HFF-Myc (cell line): Measurements from ENCODE around the gene AKAP8.
"Not testable (repeated sequence)": the region's sequence is repeated elsewhere in the genome, so short reads cannot be mapped to it uniquely, and the experiment has no call there.

ENCODE experiments used
- DNase-seq: peaks from one replicate; pipeline ENCODE4 v3.0.0-alpha.2; 2011; ENCODE audit warnings: low read depth; ENCODE audit errors: extremely low read depth
- H3K4me3 ChIP-seq: replicated peaks from 2 replicates; pipeline ENCODE4 v1.5.1; 2011; ENCODE audit warnings: low read depth, mild to moderate bottlenecking, control low read depth, low read length
- CTCF ChIP-seq: IDR thresholded peaks from 2 replicates; pipeline ENCODE4 v1.5.1; 2012; ENCODE audit warnings: mild to moderate bottlenecking, low read depth, low read length, control low read depth; ENCODE audit errors: missing control alignments

Gene AKAP8

GRCh38 chr19:15357906-15358305, 21.7 kb downstream of the AKAP8 start:
- no peak for TF ChIP-seq CTCF
- no peak for DNase-seq
- no peak overlapping the region for H3K4me3 ChIP-seq

- TF ChIP-seq CTCF: no peak
- DNase-seq: no peak
- H3K4me3 ChIP-seq: no peak overlapping the region
Observed at GRCh38 chr19:15354566-15355296, 24.9 kb downstream of the AKAP8 start.

- TF ChIP-seq CTCF: no peak
- DNase-seq: no peak
- no peak overlapping the region for H3K4me3 ChIP-seq
Observed at GRCh38 chr19:15353908-15354307, 25.7 kb downstream of the AKAP8 start.

- H3K4me3 ChIP-seq, DNase-seq: not testable (repeated sequence)
Observed at GRCh38 chr19:15352535-15352934, 27.1 kb downstream of the AKAP8 start.

DNA sequence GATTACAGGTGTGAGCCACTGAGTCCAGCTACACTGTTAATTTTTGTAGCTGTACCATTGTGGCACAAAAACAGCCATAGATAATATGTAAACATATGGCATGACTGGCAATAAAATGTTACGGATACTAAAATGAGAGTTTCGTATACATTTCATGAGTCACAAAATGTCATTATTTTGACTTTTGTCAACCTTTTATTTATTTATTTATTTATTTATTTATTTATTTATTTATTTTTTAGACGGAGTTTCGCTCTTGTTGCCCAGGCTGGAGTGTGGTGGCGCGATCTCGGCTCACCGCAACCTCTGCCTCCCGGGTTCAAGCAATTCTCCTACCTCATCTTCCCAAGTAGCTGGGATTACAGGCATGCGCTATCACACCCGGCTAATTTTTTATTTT, 38.3 kb downstream of the AKAP8 start:
- DNase-seq, H3K4me3 ChIP-seq: not testable (repeated sequence)

DNA sequence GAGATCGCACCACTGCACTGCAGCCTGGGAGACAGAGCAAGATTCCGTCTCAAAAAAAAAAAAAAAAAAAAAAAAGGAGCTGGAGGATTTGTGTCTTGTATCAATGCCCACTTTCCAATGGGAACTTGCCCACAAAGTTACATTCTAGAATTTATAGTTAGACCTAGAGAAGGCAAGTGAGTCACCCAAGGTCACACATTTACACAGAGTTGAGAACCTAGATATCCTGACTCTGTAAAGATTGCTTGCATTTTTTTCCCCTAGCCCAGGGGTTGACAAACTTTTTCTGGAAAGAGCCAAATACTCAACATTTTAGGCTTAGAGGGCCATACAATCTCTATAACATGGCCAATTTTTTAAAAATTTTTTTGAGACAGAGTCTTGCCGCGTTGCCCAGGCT, 39.5 kb downstream of the AKAP8 start:
- H3K4me3 ChIP-seq: no peak overlapping the region
- no peak for DNase-seq
- no peak for TF ChIP-seq CTCF

- TF ChIP-seq CTCF: no peak
- H3K4me3 ChIP-seq: no peak overlapping the region
- no peak for DNase-seq
Observed at GRCh38 chr19:15337202-15337601, 42.4 kb downstream of the AKAP8 start.

GRCh38 chr19:15335992-15336391, 43.6 kb downstream of the AKAP8 start:
- not testable (repeated sequence) for H3K4me3 ChIP-seq, DNase-seq
